ENCODE measurements around the gene OR9A2. TPM values are rescaled to one million over a fixed set of nuclear protein-coding genes. Genes with fewer than 3 reads are reported as not detected.

Gene OR9A2
- total RNA-seq, 1 experiment from 2014 or later, result not detected

DNA sequence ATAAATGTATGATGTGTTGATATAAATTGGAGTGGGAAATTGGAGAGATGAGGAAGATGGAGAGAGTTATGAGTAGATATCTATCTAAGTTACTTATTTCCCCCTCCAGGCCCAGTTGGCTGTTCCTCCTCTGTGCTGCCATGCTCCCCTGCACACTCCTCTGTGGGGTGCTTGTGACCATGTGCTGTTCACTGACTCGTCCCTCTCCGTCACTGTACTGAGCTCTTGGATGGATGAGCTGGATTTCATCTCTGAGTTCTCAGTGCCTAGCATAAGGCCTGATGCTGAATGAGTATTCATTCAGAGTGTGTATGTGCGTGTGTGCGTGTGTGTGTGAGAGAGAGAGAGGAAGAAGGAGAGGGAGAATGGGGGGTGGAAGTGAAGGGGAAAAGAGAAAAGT lies 14.5 kb downstream of the OR9A2 start:
- TF ChIP-seq TCF7L2 (IDR thresholded peaks at IDR 0.05; ENCODE audit: borderline replicate concordance, extremely low read depth, insufficient read depth, insufficient read length) (no peak), EZH2phosphoT487 (IDR thresholded peaks at IDR 0.05; ENCODE audit: borderline replicate concordance) (no peak), SRF (IDR thresholded peaks at IDR 0.05; ENCODE audit: low read depth) (no peak)
- H3K4me2 ChIP-seq (ENCODE audit: low read length), result no peak overlapping the region
- no peaks in the 10 kb centered on the region for H3K36me3 ChIP-seq (ENCODE audit: control insufficient read depth in 1 of 2, insufficient read depth in 2 of 2, low read length in 2 of 2)
- RAD21 ChIA-PET (ENCODE audit: low non-redundant PET in 1 of 2, low total read pairs in 2 of 2, uncharacterized antibody in 2 of 2, unreplicated experiment in 2 of 2), result interaction anchor here in 1 of 2 experiments (0.8 kb wide), 1 partner anchor 203 kb away, joined by 3 read pairs; no protein-coding TSS in a partner anchor
- H3K9ac ChIP-seq (ENCODE audit: low read length), result no peak overlapping the region
- intact Hi-C loops (cut with micrococcal nuclease), result no loop called here
- CTCF ChIA-PET, result interaction anchor here (0.8 to 18.9 kb wide), 2 partner anchors 10 to 203 kb away, joined by 3 to 331 read pairs; no protein-coding TSS in a partner anchor
- no peak for ATAC-seq
- H3K4me1 ChIP-seq (ENCODE audit: control insufficient read depth in 1 of 2, insufficient read depth in 2 of 2, low read length in 2 of 2), result peaks cover 0 to 6% of the 10 kb centered on the region in 2 experiments; a peak in 1 of 4 replicates
- H3K27ac ChIP-seq (ENCODE audit: low read depth, low read length), result no peak overlapping the region
- H3K27me3 ChIP-seq (ENCODE audit: insufficient read depth, low read length), result no peaks in the 10 kb centered on the region
- POLR2A ChIA-PET, result no interaction called here
- no peaks in the 10 kb centered on the region for H3K79me2 ChIP-seq (ENCODE audit: insufficient read depth, low read length)
- no peaks in the 10 kb centered on the region for H4K20me1 ChIP-seq (ENCODE audit: insufficient read depth)
- BruUV-seq (replicated peaks), result no TSS peak
- no peak overlapping the region for H2AFZ ChIP-seq (ENCODE audit: low read depth, low read length, poor library complexity, severe bottlenecking)
- no peaks in the 10 kb centered on the region for H3K9me2 ChIP-seq (ENCODE audit: insufficient read depth)
- no peak for DNase-seq (ENCODE audit: low read depth, low spot score)
- no peak overlapping the region for H3K4me3 ChIP-seq (replicated peaks in 1 of 2; ENCODE audit: low read depth in 1 of 2, low read length in 2 of 2)
- H3K9me3 ChIP-seq (ENCODE audit: control insufficient read depth in 1 of 2, insufficient read depth in 1 of 2, low read depth in 1 of 2, low read length in 2 of 2), result no peaks in the 10 kb centered on the region

DNA sequence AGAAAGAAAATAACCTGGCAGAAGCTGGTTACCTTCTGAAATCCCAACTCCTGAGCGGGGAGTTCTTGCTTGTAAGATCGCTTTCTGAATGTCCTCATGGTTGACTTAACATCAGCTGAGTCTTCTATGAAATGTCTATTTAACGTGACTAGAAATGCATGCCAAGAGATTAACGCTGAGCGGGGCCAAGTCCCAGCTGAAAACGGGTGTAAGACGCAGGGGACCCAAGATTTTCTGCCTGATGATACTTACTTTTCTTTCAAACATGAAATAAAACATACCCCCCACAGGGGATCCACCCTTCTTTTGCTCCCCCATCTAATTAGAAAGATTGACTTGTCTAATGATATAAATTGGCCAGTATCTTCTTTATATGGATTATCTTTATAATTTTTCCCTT lies 14.9 kb downstream of the OR9A2 start:
- ChIA-PET POLR2A (no interaction called here), CTCF (interaction anchor here (0.8 to 18.9 kb wide), 3 partner anchors 9 to 287 kb away, joined by 3 to 331 read pairs (median 3); no protein-coding TSS in a partner anchor), RAD21 (ENCODE audit: low non-redundant PET in 1 of 2, low total read pairs in 2 of 2, uncharacterized antibody in 2 of 2, unreplicated experiment in 2 of 2) (interaction anchor here in 1 of 2 experiments (0.8 kb wide), 1 partner anchor 203 kb away, joined by 3 read pairs; no protein-coding TSS in a partner anchor)
- Histone ChIP-seq H3K79me2 (ENCODE audit: insufficient read depth, low read length) (no peaks in the 10 kb centered on the region), H3K9ac (ENCODE audit: low read length) (no peak overlapping the region), H3K4me1 (ENCODE audit: control insufficient read depth in 1 of 2, insufficient read depth in 2 of 2, low read length in 2 of 2) (peaks cover 0 to 6% of the 10 kb centered on the region in 2 experiments; a peak in 1 of 4 replicates), H3K36me3 (ENCODE audit: control insufficient read depth in 1 of 2, insufficient read depth in 2 of 2, low read length in 2 of 2) (no peaks in the 10 kb centered on the region), H3K27ac (ENCODE audit: low read depth, low read length) (no peak overlapping the region), H3K4me3 (replicated peaks in 1 of 2; ENCODE audit: low read depth in 1 of 2, low read length in 2 of 2) (no peak overlapping the region), H3K9me3 (ENCODE audit: control insufficient read depth in 1 of 2, insufficient read depth in 1 of 2, low read depth in 1 of 2, low read length in 2 of 2) (no peaks in the 10 kb centered on the region), H2AFZ (ENCODE audit: low read depth, low read length, poor library complexity, severe bottlenecking) (no peak overlapping the region), H3K27me3 (ENCODE audit: insufficient read depth, low read length) (no peaks in the 10 kb centered on the region), H3K9me2 (ENCODE audit: insufficient read depth) (no peaks in the 10 kb centered on the region), H4K20me1 (ENCODE audit: insufficient read depth) (no peaks in the 10 kb centered on the region), H3K4me2 (ENCODE audit: low read length) (no peak overlapping the region)
- ATAC-seq (no peak), DNase-seq (ENCODE audit: low read depth, low spot score) (no peak)
- intact Hi-C loops (cut with micrococcal nuclease), result no loop called here
- BruUV-seq (replicated peaks), result no TSS peak
- TF ChIP-seq ELF1 (IDR thresholded peaks at IDR 0.05; ENCODE audit: borderline replicate concordance, low read depth), result no peak
- TF ChIP-seq ZNF274 (IDR thresholded peaks at IDR 0.05; ENCODE audit: low read depth, low read length), result no peak
- TF ChIP-seq RAD21 (IDR thresholded peaks at IDR 0.05; ENCODE audit: low read depth), result no peak
- TF ChIP-seq, protein P1, sequence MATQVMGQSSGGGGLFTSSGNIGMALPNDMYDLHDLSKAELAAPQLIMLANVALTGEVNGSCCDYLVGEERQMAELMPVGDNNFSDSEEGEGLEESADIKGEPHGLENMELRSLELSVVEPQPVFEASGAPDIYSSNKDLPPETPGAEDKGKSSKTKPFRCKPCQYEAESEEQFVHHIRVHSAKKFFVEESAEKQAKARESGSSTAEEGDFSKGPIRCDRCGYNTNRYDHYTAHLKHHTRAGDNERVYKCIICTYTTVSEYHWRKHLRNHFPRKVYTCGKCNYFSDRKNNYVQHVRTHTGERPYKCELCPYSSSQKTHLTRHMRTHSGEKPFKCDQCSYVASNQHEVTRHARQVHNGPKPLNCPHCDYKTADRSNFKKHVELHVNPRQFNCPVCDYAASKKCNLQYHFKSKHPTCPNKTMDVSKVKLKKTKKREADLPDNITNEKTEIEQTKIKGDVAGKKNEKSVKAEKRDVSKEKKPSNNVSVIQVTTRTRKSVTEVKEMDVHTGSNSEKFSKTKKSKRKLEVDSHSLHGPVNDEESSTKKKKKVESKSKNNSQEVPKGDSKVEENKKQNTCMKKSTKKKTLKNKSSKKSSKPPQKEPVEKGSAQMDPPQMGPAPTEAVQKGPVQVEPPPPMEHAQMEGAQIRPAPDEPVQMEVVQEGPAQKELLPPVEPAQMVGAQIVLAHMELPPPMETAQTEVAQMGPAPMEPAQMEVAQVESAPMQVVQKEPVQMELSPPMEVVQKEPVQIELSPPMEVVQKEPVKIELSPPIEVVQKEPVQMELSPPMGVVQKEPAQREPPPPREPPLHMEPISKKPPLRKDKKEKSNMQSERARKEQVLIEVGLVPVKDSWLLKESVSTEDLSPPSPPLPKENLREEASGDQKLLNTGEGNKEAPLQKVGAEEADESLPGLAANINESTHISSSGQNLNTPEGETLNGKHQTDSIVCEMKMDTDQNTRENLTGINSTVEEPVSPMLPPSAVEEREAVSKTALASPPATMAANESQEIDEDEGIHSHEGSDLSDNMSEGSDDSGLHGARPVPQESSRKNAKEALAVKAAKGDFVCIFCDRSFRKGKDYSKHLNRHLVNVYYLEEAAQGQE (IDR thresholded peaks at IDR 0.05; ENCODE audit: low read depth), result no peak
- TF ChIP-seq TCF7L2 (IDR thresholded peaks at IDR 0.05; ENCODE audit: borderline replicate concordance, extremely low read depth, insufficient read depth, insufficient read length), result no peak
- TF ChIP-seq, protein P2, sequence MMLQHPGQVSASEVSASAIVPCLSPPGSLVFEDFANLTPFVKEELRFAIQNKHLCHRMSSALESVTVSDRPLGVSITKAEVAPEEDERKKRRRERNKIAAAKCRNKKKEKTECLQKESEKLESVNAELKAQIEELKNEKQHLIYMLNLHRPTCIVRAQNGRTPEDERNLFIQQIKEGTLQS (IDR thresholded peaks at IDR 0.05), result no peak
- TF ChIP-seq, protein P3, sequence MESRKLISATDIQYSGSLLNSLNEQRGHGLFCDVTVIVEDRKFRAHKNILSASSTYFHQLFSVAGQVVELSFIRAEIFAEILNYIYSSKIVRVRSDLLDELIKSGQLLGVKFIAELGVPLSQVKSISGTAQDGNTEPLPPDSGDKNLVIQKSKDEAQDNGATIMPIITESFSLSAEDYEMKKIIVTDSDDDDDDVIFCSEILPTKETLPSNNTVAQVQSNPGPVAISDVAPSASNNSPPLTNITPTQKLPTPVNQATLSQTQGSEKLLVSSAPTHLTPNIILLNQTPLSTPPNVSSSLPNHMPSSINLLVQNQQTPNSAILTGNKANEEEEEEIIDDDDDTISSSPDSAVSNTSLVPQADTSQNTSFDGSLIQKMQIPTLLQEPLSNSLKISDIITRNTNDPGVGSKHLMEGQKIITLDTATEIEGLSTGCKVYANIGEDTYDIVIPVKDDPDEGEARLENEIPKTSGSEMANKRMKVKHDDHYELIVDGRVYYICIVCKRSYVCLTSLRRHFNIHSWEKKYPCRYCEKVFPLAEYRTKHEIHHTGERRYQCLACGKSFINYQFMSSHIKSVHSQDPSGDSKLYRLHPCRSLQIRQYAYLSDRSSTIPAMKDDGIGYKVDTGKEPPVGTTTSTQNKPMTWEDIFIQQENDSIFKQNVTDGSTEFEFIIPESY (IDR thresholded peaks at IDR 0.05; ENCODE audit: extremely low read depth, insufficient replicate concordance, low read length), result no peak
- TF ChIP-seq YY1 (IDR thresholded peaks at IDR 0.05; ENCODE audit: extremely low read depth, insufficient replicate concordance, low read depth, low read length), result no peak
- TF ChIP-seq FOSL1 (IDR thresholded peaks at IDR 0.05; ENCODE audit: low read depth), result no peak
- TF ChIP-seq EZH2phosphoT487 (IDR thresholded peaks at IDR 0.05; ENCODE audit: borderline replicate concordance), result no peak
